Measurements from ENCODE around the gene ADRA1B. TPM values are rescaled to one million over a fixed set of nuclear protein-coding genes. Genes with fewer than 3 reads are reported as not detected.
A peak's percentile ranks its signal among the peaks of the same experiment; 100 is the strongest.

ADRA1B gene
- total RNA-seq, 1 experiment from 2014 or later, result 8.3 TPM

- TF ChIP-seq CTCF (IDR thresholded peaks at IDR 0.05) (no peak), POLR2AphosphoS5 (IDR thresholded peaks at IDR 0.05; ENCODE audit: low read depth, low read length) (no peak), SIN3A (IDR thresholded peaks at IDR 0.05; ENCODE audit: borderline replicate concordance, insufficient read depth, low read depth, low read length) (no peak), TCF7L2 (IDR thresholded peaks at IDR 0.05; ENCODE audit: low read depth, low read length) (no peak), REST (IDR thresholded peaks at IDR 0.05; ENCODE audit: insufficient read depth in 1 of 2, low read depth in 2 of 2, low read length in 1 of 2) (no peak)
- ChIA-PET CTCF (interaction anchor here (0.6 kb wide), 1 partner anchor 347 kb away, joined by 3 read pairs; no protein-coding TSS in a partner anchor), POLR2A (no interaction called here)
- Histone ChIP-seq H3K36me3 (ENCODE audit: control insufficient read depth, insufficient read depth, low read length) (no peaks in the 10 kb centered on the region), H3K4me3 (ENCODE audit: low read depth in 2 of 2, low read length in 2 of 2) (peak overlapping the region in 1 of 2 experiments; percentile 4; a peak in 2 of 4 replicates), H3K4me1 (ENCODE audit: control insufficient read depth, insufficient read depth, low read length) (peaks cover 11% of the 10 kb centered on the region), H3K27ac (ENCODE audit: low read length) (no peak overlapping the region), H3K27me3 (ENCODE audit: control insufficient read depth, insufficient read depth, low read length) (no peaks in the 10 kb centered on the region), H3K9me3 (ENCODE audit: control insufficient read depth, insufficient read depth, low read depth, low read length) (no peaks in the 10 kb centered on the region)
- intact Hi-C loops (cut with micrococcal nuclease; ENCODE audit: unreplicated experiment) (no loop called here), in situ Hi-C loops (cut with HindIII; ENCODE audit: low pct_unique_long_range_greater_than_20kb, low sequenced_read_pairs) (no loop called here)
- ATAC-seq, result peak; percentile 96
- peak; percentile 90 for DNase-seq (ENCODE audit: low read depth, low spot score)
- no TSS peak for BruUV-seq (replicated peaks)
These were observed 12.0 kb downstream of the ADRA1B start for GRCh38 chr5:159928122-159928909.

GRCh38 chr5:159929176-159929575 lies 12.9 kb downstream of the ADRA1B start:
- no peaks in the 10 kb centered on the region for H3K36me3 ChIP-seq (ENCODE audit: control insufficient read depth, insufficient read depth, low read length)
- ChIA-PET CTCF (no interaction called here), POLR2A (interaction anchor here (0.6 kb wide), 1 partner anchor 55 kb away, joined by 3 read pairs; no protein-coding TSS in a partner anchor)
- H3K27ac ChIP-seq (ENCODE audit: low read length), result no peak overlapping the region
- intact Hi-C loops (cut with micrococcal nuclease; ENCODE audit: unreplicated experiment), result no loop called here
- no peaks in the 10 kb centered on the region for H3K9me3 ChIP-seq (ENCODE audit: control insufficient read depth, insufficient read depth, low read depth, low read length)
- no peak overlapping the region for H3K4me3 ChIP-seq (ENCODE audit: low read depth in 2 of 2, low read length in 2 of 2)
- TF ChIP-seq TCF7L2 (IDR thresholded peaks at IDR 0.05; ENCODE audit: low read depth, low read length) (no peak), POLR2AphosphoS5 (IDR thresholded peaks at IDR 0.05; ENCODE audit: low read depth, low read length) (no peak), CTCF (IDR thresholded peaks at IDR 0.05) (no peak), SIN3A (IDR thresholded peaks at IDR 0.05; ENCODE audit: borderline replicate concordance, insufficient read depth, low read depth, low read length) (no peak), REST (IDR thresholded peaks at IDR 0.05; ENCODE audit: insufficient read depth in 1 of 2, low read depth in 2 of 2, low read length in 1 of 2) (no peak)
- BruUV-seq (replicated peaks), result no TSS peak
- H3K4me1 ChIP-seq (ENCODE audit: control insufficient read depth, insufficient read depth, low read length), result peaks cover 11% of the 10 kb centered on the region
- in situ Hi-C loops (cut with HindIII; ENCODE audit: low pct_unique_long_range_greater_than_20kb, low sequenced_read_pairs), result no loop called here
- H3K27me3 ChIP-seq (ENCODE audit: control insufficient read depth, insufficient read depth, low read length), result no peaks in the 10 kb centered on the region
- ATAC-seq, result no peak
- DNase-seq (ENCODE audit: low read depth, low spot score), result no peak

Measured in Panc1 (cell line).